GM19043 (cell line): ENCODE data around the gene PEX10.

Experiments
- ATAC-seq: cut with Tn5 transposase; IDR thresholded peaks from one replicate; pipeline ENCODE4 v1.9.1; 2021; ENCODE audit warnings: low read depth; ENCODE audit not compliant: unreplicated experiment

Gene PEX10

GRCh38 chr1:2355373-2356261 is 56.7 kb downstream of the PEX10 start:
- ATAC-seq = no peak

DNA sequence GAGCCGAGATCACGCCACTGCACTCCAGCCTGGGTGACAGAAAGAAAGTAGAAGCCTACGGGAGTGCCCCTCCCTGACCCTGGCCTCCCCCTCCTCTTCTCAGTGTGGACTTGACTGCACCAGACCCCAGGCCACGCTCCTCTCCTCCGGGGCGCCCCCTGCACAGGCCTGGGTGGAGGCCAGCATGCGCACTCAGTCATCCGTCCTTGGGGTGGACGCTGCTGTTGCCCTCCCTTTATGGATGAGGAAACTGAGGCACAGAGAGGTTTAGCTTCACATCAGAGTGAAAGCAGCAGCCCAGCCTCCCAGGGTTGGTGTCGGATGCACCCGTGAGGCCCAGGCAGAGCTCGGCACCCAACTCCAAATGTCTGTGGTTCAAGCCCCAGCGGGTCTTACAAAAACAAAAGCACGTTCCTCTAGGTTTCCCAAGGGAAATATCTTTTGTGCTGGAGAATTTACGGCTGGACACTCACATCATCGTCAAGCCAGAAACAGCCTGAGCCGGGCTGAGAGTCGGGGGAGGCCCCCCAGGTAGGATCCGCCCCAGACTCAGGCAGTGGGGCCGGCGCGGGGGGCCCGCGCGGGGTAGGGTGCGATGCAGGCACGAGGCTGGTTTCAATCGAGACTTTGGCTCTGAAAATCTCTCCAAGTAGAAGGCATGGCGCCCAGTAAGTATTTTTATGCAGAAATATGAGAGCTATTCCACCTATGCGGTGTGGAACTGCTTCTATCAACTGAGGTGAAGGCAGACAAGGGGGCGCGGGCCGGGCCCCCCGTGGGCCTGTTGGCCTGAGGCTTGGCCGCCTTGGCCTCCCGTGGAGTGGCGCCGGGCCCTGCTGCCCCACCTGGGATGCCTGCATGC is 57.6 kb downstream of the PEX10 start:
- no peak for ATAC-seq
